ENCODE measurements around the gene DCDC2.

The DCDC2 gene

GRCh38 chr6:24233813-24234442, 123.9 kb downstream of the DCDC2 start:
- Mint-ChIP-seq H3K27ac (ENCODE audit: low read depth) (no peak overlapping the region), H3K4me3 (no peak overlapping the region), H3K9me3 (no peaks in the 10 kb centered on the region), H3K4me1 (no peaks in the 10 kb centered on the region), H3K36me3 (ENCODE audit: insufficient read depth) (no peaks in the 10 kb centered on the region), H3K27me3 (peaks cover 57% of the 10 kb centered on the region)
- ATAC-seq (replicated peaks; ENCODE audit: extremely low read depth, poor library complexity, severe bottlenecking) (no peak), DNase-seq (ENCODE audit: low spot score in 2 of 2) (no peak)

- Mint-ChIP-seq H3K9me3 (no peaks in the 10 kb centered on the region), H3K36me3 (ENCODE audit: insufficient read depth) (no peaks in the 10 kb centered on the region), H3K27ac (ENCODE audit: low read depth) (no peak overlapping the region), H3K4me3 (no peak overlapping the region), H3K27me3 (peaks cover 72% of the 10 kb centered on the region), H3K4me1 (no peaks in the 10 kb centered on the region)
- DNase-seq (ENCODE audit: low spot score in 2 of 2) (no peak), ATAC-seq (replicated peaks; ENCODE audit: extremely low read depth, poor library complexity, severe bottlenecking) (no peak)
These were observed 126.4 kb downstream of the DCDC2 start for GRCh38 chr6:24231438-24231977.

- Mint-ChIP-seq H3K27me3 (peaks cover 69% of the 10 kb centered on the region), H3K4me3 (no peak overlapping the region), H3K36me3 (ENCODE audit: insufficient read depth) (no peaks in the 10 kb centered on the region), H3K4me1 (no peaks in the 10 kb centered on the region), H3K9me3 (no peaks in the 10 kb centered on the region), H3K27ac (ENCODE audit: low read depth) (no peak overlapping the region)
- no peak for ATAC-seq (replicated peaks; ENCODE audit: extremely low read depth, poor library complexity, severe bottlenecking)
- DNase-seq (ENCODE audit: low spot score in 2 of 2): no peak
These were observed 128.0 kb downstream of the DCDC2 start for GRCh38 chr6:24229696-24230405.

- ATAC-seq (replicated peaks; ENCODE audit: extremely low read depth, poor library complexity, severe bottlenecking) (no peak), DNase-seq (ENCODE audit: low spot score in 2 of 2) (no peak)
- Mint-ChIP-seq H3K36me3 (ENCODE audit: insufficient read depth) (no peaks in the 10 kb centered on the region), H3K9me3 (no peaks in the 10 kb centered on the region), H3K27ac (ENCODE audit: low read depth) (no peak overlapping the region), H3K27me3 (peaks cover 67% of the 10 kb centered on the region), H3K4me3 (no peak overlapping the region), H3K4me1 (no peaks in the 10 kb centered on the region)
These were observed 129.1 kb downstream of the DCDC2 start for GRCh38 chr6:24228681-24229255.

- Mint-ChIP-seq H3K27ac (ENCODE audit: low read depth) (no peak overlapping the region), H3K36me3 (ENCODE audit: insufficient read depth) (no peaks in the 10 kb centered on the region), H3K4me3 (no peak overlapping the region), H3K9me3 (no peaks in the 10 kb centered on the region), H3K27me3 (peaks cover 67% of the 10 kb centered on the region), H3K4me1 (no peaks in the 10 kb centered on the region)
- DNase-seq (ENCODE audit: low spot score in 2 of 2): no peak
- ATAC-seq (replicated peaks; ENCODE audit: extremely low read depth, poor library complexity, severe bottlenecking): no peak
These were observed 129.7 kb downstream of the DCDC2 start for GRCh38 chr6:24228123-24228522.

GRCh38 chr6:24227556-24227955, 130.3 kb downstream of the DCDC2 start:
- Mint-ChIP-seq H3K36me3 (ENCODE audit: insufficient read depth) (no peaks in the 10 kb centered on the region), H3K4me1 (no peaks in the 10 kb centered on the region), H3K4me3 (no peak overlapping the region), H3K9me3 (no peaks in the 10 kb centered on the region), H3K27ac (ENCODE audit: low read depth) (no peak overlapping the region), H3K27me3 (peaks cover 63% of the 10 kb centered on the region)
- DNase-seq (ENCODE audit: low spot score in 2 of 2) (no peak), ATAC-seq (replicated peaks; ENCODE audit: extremely low read depth, poor library complexity, severe bottlenecking) (no peak)

- no peak for ATAC-seq (replicated peaks; ENCODE audit: extremely low read depth, poor library complexity, severe bottlenecking)
These were observed 131.3 kb downstream of the DCDC2 start for GRCh38 chr6:24226541-24226940.

GRCh38 chr6:24225838-24226237, 132.0 kb downstream of the DCDC2 start:
- no peaks in the 10 kb centered on the region for H3K36me3 Mint-ChIP-seq (ENCODE audit: insufficient read depth)

More at GRCh38 chr6:24226541-24226940, 131.3 kb downstream of the DCDC2 start:
- Mint-ChIP-seq H3K9me3 (no peaks in the 10 kb centered on the region), H3K27me3 (peaks cover 70% of the 10 kb centered on the region), H3K4me1 (no peaks in the 10 kb centered on the region), H3K36me3 (ENCODE audit: insufficient read depth) (no peaks in the 10 kb centered on the region), H3K27ac (ENCODE audit: low read depth) (no peak overlapping the region), H3K4me3 (no peak overlapping the region)
- DNase-seq (ENCODE audit: low spot score in 2 of 2): no peak

GRCh38 chr6:24223115-24223919, 134.5 kb downstream of the DCDC2 start:
- peaks cover 55% of the 10 kb centered on the region for H3K27me3 Mint-ChIP-seq
- DNase-seq (ENCODE audit: low spot score in 2 of 2) (no peak), ATAC-seq (replicated peaks; ENCODE audit: extremely low read depth, poor library complexity, severe bottlenecking) (no peak)
- H3K36me3 Mint-ChIP-seq (ENCODE audit: insufficient read depth): no peaks in the 10 kb centered on the region
- H3K27ac Mint-ChIP-seq (ENCODE audit: low read depth): no peak overlapping the region
- no peaks in the 10 kb centered on the region for H3K9me3 Mint-ChIP-seq
- H3K4me1 Mint-ChIP-seq: no peaks in the 10 kb centered on the region
- no peak overlapping the region for H3K4me3 Mint-ChIP-seq

More at GRCh38 chr6:24225838-24226237, 132.0 kb downstream of the DCDC2 start:
- Mint-ChIP-seq H3K9me3 (no peaks in the 10 kb centered on the region), H3K4me1 (no peaks in the 10 kb centered on the region), H3K27me3 (peaks cover 71% of the 10 kb centered on the region), H3K27ac (ENCODE audit: low read depth) (no peak overlapping the region), H3K4me3 (no peak overlapping the region)
- ATAC-seq (replicated peaks; ENCODE audit: extremely low read depth, poor library complexity, severe bottlenecking) (no peak), DNase-seq (ENCODE audit: low spot score in 2 of 2) (no peak)

- no peaks in the 10 kb centered on the region for H3K36me3 Mint-ChIP-seq (ENCODE audit: insufficient read depth)
These were observed 138.2 kb downstream of the DCDC2 start for GRCh38 chr6:24219670-24220069.

GRCh38 chr6:24214984-24215383, 142.9 kb downstream of the DCDC2 start:
- Mint-ChIP-seq H3K36me3 (ENCODE audit: insufficient read depth) (no peaks in the 10 kb centered on the region), H3K4me3 (no peak overlapping the region), H3K27ac (ENCODE audit: low read depth) (no peak overlapping the region)

More at GRCh38 chr6:24219670-24220069, 138.2 kb downstream of the DCDC2 start:
- Mint-ChIP-seq H3K4me1 (no peaks in the 10 kb centered on the region), H3K9me3 (no peaks in the 10 kb centered on the region), H3K27me3 (peaks cover 35% of the 10 kb centered on the region), H3K27ac (ENCODE audit: low read depth) (no peak overlapping the region), H3K4me3 (no peak overlapping the region)
- no peak for DNase-seq (ENCODE audit: low spot score in 2 of 2)
- no peak for ATAC-seq (replicated peaks; ENCODE audit: extremely low read depth, poor library complexity, severe bottlenecking)

GRCh38 chr6:24207413-24207812, 150.4 kb downstream of the DCDC2 start:
- Mint-ChIP-seq H3K4me1 (no peaks in the 10 kb centered on the region), H3K36me3 (ENCODE audit: insufficient read depth) (no peaks in the 10 kb centered on the region), H3K9me3 (no peaks in the 10 kb centered on the region), H3K27ac (ENCODE audit: low read depth) (peak overlapping the region; percentile 19), H3K4me3 (no peak overlapping the region), H3K27me3 (peaks cover 28% of the 10 kb centered on the region)
- DNase-seq (ENCODE audit: low spot score in 2 of 2) (no peak), ATAC-seq (replicated peaks; ENCODE audit: extremely low read depth, poor library complexity, severe bottlenecking) (no peak)

More at GRCh38 chr6:24214984-24215383, 142.9 kb downstream of the DCDC2 start:
- H3K27me3 Mint-ChIP-seq: peaks cover 14% of the 10 kb centered on the region
- no peaks in the 10 kb centered on the region for H3K9me3 Mint-ChIP-seq
- no peak for ATAC-seq (replicated peaks; ENCODE audit: extremely low read depth, poor library complexity, severe bottlenecking)
- H3K4me1 Mint-ChIP-seq: no peaks in the 10 kb centered on the region
- DNase-seq (ENCODE audit: low spot score in 2 of 2): no peak
